Measurements from ENCODE around the gene PFDN6.

Gene PFDN6

DNA sequence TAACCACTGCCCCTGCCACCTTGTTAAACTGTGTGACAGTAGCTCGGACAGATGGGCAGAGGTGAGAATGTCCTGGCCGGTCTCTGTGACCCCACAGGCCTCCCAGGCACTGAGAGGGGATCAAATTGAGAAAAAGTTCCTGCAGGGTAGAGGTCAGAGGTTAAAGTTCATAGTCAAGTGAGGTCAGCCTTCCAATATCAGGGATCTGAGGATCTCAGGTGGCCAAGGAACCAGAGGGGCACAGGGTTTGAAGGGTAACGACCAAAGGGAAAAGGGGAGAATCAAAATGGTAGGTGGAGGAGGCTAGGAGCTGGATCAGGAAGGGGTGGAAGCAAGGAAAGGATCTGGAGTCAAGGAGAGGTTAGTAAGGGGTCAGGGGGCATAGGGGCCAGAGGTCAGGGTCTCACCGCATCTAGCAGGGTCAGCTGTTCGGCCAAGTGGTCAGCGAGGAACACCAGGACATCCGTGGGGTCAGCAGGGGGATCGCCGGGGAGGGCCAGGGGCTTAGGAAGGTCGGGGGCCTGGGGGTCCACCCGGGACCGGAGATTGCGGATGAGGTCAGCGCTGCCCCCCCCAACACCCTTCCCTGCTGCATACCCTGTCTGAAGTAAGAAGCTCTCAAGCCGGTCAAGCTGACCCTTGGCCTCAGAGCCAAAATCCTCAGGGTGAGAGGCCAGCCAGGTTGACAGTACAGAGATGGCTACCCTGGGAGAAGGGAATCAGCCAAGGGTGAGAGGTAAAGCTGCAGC lies 6.4 kb downstream of the PFDN6 start:
- no peak for DNase-seq (ENCODE audit: low spot score)

DNA sequence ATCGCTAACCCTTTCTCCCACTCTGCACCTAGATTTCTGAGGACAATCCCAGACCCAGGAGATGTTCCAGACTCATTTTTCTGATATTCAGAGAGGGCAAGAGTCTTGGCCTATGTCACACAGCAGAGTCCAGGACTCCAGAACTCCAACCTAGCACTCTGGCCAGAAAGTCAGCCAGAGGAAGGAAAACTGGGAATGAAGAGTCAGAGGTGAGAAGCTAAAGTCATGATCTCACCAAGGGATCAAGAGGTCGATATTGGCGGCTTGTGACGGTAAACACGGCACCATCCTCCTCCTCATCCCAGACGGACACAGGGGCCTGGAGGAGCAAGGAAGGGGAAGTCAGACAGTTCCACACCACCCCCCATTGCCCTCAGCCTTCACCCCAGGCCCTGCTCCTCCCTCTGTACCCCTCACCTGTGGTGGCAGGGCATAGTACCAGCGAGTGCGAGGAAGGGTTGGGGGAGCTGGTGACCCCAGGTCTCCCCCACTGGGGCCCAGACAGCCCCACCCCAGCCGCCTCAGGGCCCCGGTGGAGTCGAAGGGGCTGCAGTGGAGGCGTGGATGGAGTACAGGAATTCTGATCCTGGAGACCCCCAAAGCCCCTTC lies 7.5 kb downstream of the PFDN6 start:
- DNase-seq (ENCODE audit: low spot score): no peak

DNA sequence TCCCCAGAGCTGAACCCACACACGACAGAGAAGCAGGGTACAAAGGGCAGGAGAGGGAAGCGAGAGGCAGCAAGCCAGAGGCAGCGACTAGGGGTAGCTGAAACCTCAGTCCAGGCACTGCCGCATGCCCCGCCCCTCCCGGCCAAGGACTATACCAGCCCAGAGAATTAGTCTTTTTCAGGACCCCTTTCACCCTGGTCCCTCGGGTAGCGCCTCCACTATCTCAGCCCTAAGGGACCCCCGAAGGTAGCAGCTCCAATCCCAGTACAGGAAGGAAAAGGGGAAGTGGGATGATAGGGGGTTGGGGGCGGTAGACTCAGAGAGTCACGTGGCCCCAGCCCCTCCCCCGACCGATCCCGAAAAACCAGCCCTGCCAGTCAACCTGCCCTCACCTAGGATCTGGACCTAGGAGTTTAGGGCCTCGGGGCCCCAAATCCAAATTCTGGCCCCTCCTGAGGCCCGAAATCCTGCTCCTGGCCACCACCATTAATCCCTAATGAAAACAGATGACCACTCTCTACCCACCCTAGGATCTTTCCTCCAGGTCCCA lies 8.1 kb downstream of the PFDN6 start:
- DNase-seq (ENCODE audit: low spot score): no peak

DNA sequence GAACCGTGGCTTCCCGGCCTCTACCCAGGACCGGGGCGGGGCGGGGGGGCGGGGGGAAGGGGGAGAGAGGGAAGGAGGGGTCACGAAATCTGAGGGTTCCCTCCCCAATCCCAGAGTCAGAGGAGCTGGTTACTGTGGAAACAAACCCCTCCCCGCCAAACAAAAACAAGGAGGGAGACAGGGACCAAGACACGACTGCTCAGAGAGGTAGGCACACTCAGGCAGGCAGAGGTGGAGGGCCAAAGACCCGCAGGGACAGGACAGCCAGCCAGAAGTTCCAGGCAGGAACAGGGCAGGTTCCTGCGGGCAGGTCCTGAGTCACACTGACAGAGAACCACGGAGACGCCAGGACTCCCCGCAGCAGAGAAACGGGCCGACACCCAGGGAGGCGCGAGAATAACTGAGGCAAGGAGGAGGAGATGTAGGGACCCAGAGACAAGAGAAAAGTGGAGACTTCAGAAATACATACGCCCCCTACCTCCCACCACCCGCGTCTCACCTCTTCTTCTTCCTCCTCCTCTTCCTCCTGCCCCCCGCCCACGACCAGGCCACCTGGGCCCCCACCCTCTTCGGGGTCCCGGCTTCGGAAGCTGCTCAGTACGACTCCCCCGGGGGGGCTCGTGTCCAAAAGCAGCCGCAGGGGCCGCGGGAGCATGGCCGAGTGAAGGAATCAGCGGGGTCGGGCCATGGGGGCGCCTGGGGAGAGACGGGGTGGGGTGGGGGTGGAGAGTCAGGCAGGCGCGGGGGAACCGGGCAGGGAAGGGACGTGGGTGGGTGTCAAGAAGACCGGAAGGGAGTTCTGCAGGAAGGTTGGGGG lies 8.8 kb downstream of the PFDN6 start:
- peak; percentile 65 for DNase-seq (ENCODE audit: low spot score)

DNA sequence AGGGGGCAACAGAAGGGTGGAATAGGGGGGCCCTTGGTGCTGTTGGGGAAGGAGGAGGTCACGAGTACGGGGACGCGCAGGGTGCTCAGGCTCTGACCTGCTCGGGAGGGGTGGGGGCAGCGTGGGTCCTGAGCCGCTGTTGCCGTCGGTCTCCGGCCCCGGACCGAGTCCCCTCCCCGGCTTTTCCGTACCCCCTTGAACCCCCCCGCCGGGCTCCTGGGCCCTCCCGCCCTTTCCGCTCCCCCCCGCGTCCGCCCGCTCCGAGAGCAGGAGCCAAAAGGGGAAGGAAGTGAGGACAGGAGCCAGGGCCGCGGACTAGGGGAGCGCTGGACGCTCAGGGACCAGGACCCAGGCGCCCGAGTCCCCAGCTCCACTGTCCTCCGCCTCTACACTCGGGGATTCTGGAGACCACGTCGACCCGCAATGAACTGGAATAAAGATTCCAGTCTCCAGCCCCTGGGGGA lies 9.4 kb downstream of the PFDN6 start, which contains the start of gene RGL2:
Gene RGL2, minus strand, starts transcription at position 170 of the 464 bp plus-strand sequence. CDS start 332 bp downstream, outside the sequence.
- DNase-seq (ENCODE audit: low spot score): no peak

DNA sequence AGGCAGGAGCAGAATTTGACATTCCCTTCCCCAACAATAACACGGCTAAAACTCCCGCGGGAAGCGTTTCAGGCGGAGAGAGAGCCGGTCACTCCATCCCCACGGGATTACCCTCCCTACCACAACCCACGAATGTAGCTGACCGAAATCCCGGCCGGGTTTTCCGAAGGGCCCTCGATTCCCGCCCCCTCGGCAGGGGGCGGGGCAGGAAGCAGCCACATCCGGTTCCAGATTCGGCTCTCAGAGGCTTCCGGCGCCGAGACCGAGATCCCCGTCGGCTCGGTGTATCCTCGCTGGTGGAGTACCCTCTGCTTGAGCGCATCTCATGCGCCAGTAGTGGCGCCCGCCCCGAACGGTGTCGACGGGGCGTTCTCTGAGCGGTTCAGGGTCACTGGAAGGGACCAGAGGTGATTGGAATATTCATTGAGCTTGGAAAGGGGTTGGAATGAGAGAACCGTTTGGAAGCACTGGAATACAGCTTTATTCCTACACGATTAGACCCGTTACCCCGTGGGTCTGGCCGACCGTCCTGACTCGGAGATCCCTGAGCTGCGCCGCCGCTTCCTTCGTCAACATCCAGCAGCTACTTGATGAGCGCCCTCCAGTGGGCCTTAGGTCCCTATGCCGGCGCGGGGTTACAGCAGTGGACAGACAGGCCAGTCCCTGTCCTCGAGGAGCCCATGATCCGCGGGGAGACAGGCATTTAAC lies 10.0 kb downstream of the PFDN6 start:
- peak; percentile 94 for DNase-seq (ENCODE audit: low spot score)

DNA sequence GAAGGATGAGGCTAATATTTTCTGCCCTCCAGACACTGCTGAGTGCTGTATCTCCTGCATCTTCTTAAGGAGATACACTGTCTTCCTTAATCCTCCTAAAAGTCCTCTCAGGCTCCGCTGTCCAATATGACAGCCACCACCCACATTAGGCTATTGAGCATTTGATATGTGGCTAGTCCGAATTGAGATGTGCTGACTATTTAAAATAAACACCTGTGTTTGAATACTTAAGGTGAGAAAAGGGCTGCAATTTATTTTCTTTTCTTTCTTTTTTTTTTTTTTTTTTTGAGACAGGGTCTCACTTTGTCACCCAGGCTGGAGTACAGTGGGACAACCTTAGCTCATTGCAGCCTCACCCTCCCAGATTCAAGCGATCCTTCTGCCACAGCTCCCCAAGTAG lies 12.5 kb downstream of the PFDN6 start:
- DNase-seq (ENCODE audit: low spot score): no peak

DNA sequence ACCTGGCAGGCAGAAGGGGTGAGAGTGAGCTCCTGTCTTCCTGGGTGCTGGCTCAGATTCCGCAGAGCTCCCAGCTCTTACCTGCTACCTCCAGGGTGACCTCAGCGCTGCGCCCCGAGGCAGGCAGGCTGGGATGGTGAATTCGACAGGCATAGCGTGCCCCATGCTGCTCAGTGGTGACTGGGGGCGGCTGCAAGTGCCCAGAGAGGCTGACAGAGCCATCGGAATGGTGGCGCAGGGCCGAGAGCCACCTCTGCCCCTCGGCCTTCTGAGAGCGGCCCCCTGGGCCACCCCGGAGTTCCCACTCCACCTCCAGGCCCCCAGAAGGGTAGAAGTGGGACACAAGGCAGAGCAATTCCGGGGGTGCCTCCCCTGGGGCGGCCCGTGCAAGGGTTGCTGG lies 14.8 kb downstream of the PFDN6 start:
- no peak for DNase-seq (ENCODE audit: low spot score)

DNA sequence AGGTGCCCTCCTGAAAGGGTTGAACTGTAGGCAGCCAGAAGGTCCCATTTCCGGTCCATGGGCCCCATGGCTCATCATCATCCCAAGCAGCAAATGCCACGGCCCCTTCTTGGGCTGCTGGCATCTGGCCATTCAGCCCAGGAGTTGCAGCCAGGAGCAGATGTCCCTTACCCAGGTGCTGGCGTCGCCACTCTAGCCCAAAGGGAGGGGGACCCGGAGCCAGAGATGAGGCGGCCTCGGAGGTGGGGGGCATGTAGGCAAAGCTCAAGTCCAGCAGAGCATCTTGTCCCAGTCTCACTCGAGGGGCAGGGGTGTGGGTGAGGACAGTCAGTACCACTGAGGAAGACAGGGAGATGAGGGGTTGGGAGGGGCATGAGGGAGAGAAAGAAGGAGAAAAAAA lies 15.7 kb downstream of the PFDN6 start:
- DNase-seq (ENCODE audit: low spot score): no peak

DNA sequence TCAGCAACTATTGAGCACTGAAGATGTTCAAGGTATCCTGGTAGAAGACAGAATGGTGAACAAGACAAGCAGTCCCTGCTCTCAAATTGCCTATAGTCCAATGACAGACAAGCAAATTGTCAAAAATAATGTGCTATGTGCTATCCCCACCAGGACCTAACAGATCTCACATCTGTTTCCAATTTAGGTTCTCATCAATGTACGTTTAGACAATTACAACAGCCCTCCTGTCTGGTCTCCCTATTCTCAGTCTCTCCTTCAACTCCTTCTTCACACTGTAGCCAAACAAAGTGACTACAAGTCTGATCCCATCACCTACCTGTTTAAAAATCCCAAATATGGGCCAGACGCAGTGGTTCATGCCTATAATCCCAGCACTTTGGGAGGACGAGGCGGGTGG lies 17.0 kb downstream of the PFDN6 start:
- DNase-seq (ENCODE audit: low spot score): no peak

DNA sequence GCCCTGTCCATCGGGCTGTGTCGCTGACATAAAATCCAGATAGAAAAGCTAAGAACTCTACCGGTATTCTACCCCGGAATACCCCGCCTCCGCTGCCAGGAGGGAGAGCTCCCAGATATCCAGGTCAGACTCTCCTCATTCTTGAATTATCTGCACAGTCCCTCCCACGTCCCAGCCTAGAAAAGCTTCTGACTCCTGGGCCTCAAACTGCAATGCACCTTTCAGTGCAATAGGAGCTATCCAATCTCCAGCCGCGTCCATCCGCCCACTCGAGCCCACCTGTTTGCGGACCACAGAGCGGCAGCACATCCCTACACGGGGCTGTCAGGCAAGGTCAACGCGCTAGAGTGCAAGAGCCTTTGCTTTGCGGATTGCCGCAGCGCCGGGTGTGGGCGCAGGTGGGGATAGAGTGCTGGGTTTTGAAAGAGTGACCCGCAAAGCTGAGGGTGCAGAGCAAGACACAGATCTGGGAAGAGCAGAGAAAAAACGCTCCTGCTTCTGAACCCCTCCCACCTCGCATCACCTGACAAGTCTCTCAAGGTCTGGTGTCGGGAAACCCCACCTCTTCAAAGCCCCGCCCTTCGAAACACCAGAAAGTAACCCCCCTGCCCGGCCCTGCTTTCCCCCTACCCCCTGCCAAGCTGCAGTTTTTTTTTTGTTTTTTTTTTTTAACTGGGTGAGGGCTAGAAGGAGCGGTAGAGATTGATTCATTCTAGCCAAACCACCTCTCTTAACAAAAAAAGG lies 23.1 kb downstream of the PFDN6 start:
- DNase-seq (ENCODE audit: low spot score): peak; percentile 81

DNA sequence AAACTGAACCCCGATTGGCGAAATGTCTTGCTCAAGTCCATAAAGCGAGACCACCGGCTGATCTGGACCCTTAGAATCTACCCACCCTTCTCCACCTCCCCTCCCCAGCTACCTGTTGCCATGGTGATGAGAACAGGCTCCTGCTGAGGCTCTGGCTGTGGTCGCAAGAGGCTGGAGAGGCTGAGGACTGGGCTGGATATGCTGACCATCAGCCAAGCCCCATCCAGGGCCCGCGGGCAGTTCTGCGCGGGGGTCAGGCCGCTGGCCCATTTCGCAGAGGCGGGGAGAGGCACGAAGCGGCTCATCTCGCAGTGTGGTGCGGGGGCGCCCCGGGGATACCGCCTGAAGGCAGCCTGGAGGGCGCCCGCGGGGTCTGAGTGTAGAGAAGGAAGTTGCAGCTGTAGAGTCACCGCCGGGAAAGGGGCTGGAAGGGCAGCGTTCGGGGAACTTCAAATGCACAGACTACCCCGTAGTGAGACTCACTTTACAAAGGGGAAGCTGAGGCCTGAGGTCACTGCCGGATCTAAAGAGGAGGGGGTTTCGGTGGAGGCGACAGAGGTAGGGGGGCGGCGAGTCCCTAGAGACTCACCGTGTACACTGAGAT lies 23.8 kb downstream of the PFDN6 start:
- DNase-seq (ENCODE audit: low spot score): peak; percentile 28

DNA sequence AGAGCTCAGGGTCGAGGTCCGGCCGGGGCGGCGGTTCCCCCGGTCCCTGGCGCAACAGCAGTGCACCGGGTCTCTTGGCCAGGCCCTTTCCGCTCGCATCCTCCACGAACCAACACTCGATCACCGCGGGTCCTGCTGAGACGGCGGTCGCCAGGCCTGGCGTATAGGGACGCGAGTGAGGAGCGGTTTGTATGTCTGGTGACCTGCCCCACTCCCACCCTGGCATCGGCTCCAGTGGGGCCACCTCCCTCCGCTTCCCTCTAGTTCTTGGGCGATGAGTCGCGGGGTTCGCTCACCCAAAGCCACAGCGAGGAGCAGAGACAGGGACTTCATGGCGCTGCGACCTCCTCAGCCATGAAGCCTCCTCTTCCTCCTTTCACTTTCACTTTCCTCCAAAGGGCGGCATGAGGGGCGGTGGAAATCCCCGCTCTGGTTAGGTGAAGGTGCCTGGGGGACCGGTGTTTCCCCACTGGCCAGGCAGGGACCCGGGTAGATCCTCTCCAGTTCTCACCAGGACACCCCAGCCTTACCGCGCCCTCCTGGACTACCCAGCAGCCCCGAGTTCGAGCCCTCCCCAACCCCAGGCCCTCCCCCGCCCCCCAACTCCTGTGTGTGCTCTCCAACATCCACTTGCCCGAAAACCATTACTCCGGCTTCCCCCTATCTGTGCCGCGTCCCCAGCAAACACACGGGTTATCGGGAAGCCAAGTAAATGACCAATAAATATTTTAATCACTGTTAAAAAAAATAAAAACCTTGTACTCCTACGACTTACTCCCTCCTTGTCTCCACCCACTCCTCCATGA lies 24.5 kb downstream of the PFDN6 start, which contains the start of gene TAPBP:
Gene TAPBP, minus strand, starts transcription at position 370 of the 806 bp plus-strand sequence. Its CDS starts 37 bp downstream, at position 333.
- DNase-seq (ENCODE audit: low spot score): peak; percentile 89

DNA sequence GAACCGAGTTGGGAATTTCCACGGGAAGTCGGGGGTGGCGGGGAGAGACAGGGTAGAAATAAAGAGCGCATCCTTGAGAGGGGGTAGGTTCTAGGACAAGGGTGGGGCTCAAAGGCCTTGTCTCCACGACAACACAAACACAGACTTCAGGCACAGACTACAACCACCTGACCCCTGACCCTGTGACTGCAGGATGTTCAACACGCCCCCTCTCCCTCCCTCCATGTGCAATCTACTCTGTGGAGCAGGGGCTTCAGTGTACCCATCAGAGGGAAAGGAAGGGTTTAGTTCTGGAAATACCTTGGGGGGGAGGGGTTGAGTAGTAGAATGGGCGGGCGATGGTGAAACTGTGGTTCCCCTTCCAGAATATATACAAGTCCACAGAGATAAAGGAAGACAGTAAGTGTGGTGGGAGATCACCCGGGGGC lies 25.1 kb downstream of the PFDN6 start:
- peak; percentile 57 for DNase-seq (ENCODE audit: low spot score)

DNA sequence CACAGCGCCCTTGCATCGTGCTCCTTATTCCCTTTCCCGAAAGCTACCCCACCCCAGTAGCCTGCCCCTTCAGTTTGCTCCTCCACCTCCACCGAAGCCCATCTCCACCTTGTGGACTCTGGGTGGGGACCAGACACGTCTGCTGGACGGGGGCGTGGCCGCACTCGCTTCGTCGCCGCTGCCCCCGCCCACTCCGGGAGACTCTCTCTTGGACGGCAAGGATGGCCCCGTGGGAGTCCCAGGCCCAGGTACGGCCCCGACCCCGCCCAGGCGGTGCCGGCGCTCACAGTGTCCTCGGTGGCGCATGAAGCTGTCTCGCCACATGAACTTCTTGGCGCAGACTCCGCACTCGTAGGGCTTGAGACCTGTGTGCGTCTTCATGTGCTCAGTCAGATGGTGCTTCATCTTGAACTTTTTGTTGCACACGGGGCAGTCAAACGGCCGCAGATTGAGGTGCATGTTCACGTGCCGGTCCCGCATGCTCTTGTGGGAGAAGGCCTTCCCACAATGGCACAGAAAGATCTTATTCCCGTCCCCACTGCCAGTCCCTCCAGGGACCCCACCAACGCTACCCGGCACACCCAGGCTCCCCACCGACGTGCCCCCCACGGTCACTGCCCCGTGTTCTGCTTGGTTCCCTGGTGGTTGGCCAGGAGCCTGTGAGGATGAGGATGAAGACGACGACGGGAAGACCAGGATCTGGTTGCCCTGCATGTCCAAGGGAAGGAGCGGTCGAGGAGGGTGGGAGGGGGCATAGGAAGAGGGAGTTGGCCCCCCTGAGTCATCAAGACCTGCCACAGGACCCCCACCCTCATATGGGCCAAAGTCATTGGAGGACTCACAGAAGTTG lies 25.8 kb downstream of the PFDN6 start:
- no peak for DNase-seq (ENCODE audit: low spot score)

DNA sequence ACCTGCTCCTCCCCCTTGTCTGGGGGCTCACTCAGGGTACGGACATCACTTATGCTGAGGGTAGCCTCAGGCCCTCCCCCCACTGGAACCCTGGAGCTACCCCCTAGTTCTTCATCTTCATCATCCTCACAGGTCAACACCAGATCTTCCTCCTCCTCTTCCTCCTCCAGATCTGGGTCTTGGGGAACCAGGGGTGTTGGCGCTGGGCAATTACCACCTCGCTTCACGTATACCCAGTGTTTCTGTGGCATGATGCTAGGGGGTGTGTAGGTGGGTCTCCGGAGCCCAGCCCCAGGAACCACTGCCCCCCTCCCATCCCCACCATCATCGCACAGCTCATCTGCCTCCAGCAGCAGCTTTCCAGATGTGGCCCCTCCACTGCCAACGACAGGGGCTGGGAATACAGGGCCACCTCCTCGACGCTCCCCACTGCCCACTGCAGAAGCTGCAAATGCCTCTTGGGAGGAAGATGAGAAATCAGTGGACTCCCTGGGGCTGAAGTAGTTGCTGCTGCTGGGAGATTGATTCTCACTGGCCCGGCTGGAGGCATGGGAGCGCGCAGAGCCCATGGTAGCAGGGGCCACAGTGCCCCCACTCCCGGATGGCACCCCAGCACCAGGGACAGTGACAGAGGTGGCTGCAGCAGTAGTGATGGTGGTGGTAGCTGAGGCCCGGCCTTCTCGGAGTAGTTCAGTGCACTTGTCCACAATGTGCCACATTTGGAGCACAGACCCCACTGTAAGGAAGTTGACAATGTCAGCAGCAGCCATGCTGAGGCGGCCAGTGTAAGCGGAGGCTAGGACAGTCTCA lies 26.6 kb downstream of the PFDN6 start:
- DNase-seq (ENCODE audit: low spot score): no peak

DNA sequence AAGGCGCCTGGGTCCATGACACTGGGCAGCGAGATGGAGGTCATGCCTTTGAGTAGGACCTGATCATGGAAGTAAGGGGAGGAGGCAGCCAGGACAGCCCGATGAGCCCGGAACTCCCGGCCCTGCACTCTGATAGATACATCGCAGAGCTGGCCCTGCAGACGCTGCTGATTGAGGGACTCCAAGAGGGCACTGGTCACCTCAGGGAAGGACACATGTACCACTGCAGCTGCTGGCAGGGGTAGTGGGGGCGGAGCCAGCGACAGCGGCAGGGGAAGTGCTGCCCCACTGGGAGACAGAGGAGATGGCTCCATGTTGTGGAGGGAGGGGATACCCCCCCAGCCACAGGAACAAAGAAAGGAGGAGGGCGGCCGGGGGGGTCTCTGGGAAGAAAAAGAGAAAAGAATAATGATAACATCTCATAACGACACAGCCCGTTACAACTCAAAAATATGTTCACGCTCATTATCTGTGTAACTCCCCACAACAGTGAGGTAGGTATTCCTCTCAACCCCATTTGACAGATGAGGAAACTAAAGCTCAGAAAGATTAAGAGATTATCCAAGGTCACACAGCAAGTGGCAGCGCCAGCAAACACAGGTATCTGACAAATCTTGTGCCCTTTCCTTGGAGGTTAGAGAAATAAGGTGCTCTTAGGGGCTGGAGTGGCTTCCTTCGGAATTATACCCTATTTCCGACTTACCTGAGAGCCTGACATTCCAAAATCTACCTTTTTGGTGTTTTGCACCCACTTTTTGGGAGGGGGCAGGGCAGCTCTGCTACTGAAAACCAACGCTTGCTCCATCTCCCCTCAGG lies 27.4 kb downstream of the PFDN6 start:
- DNase-seq (ENCODE audit: low spot score): no peak
